Sciatic nerve (tissue), 2 donors: ENCODE results near the gene SRRM4. TPM values are rescaled to one million over a fixed set of nuclear protein-coding genes. Genes with fewer than 3 reads are reported as not detected.
A peak's percentile ranks its signal among the peaks of the same experiment; 100 is the strongest.

Source experiments
- ATAC-seq: fragments of 200-7000 bp; cut with Tn5 transposase; one replicate; pipeline ENCODE4 v1.9.1; 2020; ENCODE audit warnings: mild to moderate bottlenecking, moderate library complexity
- DNase-seq: peaks from one replicate; pipeline ENCODE4 v3.0.0-alpha.2; 2020; ENCODE audit warnings: low spot score
- intact Hi-C: fragments of 100-400 bp; cut with DNase I; formaldehyde crosslinking; loops from one replicate; pipeline ENCODE4 v1.14.2; 2022
- total RNA-seq: library from RNA; stranded (reverse); fragmentation: NEBNext Ultra II Directional; extraction: Animal tissue kit (Norgen Biotek cat#: 25700); gene quantifications from one replicate; pipeline ENCODE4 v1.2.1, GENCODE V29; 2021
- donor health status: DM: no; HTN: no; CAD: no.
- donor health status: DM: no; HTN: no; CAD: no.

SRRM4 gene
- total RNA-seq, 1 donor from 2014 or later = 0.04 TPM

DNA sequence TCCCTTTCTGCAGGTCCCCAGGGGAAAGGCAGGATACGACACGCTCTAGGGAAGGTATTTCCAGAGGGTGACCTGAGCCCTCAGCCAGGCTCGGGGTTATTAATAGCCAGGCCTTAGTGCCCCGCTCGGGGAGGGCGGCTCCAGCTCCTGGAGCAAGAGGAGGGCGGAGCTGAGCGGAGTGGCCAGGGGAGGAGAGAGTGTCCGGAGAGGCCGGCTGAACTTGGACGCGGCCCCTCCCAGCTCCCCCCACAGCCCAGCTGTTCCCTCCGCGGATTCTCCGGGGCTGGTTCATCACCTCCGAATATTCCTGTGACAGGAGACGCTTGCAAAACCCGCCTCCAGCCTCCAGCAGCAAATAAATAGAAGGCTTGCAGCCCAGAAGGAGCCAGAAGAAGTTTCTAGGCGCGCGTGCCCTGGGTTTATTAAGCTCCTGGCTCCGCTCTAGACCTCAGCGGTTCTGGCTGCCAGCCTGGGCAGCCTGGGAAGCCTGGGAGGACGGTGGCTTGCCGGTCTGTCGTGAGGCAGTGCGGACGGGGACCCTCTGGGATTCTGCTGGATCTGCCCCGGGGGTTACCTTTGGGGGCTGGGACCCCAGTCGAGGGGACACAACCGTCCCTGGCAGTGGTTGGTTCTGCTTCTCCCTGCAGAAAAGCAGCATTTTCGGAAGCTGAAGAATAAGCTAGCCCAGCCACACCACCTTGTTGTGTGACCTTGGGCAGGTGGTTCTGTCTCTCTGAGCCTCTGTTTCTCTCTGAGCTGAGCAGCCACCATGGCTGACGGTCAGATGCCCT, 197.4 kb downstream of the SRRM4 start, which contains the start of gene HSPB8:
Gene HSPB8 (plus strand): TSS at position 388 of the 791 bp plus-strand sequence. CDS start 382 bp downstream, at position 770.
- DNase-seq = peak; percentile 83
- intact Hi-C loops = no loop called here
- peak; percentile 90 for ATAC-seq

DNA sequence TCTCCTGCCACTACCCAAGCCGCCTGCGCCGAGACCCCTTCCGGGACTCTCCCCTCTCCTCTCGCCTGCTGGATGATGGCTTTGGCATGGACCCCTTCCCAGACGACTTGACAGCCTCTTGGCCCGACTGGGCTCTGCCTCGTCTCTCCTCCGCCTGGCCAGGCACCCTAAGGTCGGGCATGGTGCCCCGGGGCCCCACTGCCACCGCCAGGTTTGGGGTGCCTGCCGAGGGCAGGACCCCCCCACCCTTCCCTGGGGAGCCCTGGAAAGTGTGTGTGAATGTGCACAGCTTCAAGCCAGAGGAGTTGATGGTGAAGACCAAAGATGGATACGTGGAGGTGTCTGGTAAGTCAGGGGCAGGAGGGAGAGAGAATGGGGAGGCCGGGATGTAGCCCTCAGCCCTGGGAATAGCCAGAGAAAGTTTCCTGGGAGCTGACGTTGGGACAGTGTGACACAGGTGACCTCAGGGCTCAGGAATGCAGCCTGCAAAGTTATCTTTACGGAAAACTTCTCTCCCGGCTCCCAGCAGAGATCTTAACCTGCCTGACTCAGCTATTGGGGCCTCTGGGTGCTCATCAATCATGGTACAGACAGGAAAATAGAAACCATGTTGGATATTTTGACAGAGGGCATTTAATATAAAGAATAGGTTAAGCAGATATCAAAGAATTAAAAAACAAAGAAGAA, 198.1 kb downstream of the SRRM4 start:
- DNase-seq (no peak), ATAC-seq (no peak)
- intact Hi-C loops = no loop called here

DNA sequence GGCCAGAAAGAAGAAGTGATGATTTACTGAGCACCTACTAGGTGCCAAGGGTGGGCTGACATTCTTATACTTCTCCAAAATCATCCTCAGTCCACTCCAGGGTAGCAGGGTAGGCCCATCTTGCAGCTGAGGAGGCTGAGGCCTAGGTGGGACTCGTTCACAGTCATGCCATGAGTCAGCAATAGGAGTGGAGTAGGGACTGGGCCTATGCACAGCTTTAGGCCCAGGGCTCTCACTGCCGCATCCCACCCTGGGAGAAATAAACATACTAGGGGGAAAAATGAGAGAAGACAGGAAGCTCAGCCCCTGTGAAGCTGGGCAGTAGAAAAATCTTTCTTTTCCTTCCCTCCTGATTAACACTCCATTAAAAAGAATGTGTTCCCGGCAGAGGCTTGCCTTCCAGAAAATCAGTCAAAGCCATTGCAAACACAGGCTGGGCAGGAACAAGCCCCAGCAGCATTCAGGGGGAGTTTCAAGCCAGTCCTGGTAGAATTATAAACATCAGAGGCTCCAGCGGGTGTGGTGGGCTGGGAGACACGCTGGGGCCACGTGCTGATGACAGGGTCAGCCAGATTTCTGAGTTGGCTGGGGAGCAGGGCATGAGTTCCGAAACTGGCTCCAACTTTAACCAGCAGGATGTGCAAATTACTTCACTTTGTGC, 199.2 kb downstream of the SRRM4 start:
- ATAC-seq (peak; percentile 54), DNase-seq (peak; percentile 69)
- intact Hi-C loops = no loop called here

DNA sequence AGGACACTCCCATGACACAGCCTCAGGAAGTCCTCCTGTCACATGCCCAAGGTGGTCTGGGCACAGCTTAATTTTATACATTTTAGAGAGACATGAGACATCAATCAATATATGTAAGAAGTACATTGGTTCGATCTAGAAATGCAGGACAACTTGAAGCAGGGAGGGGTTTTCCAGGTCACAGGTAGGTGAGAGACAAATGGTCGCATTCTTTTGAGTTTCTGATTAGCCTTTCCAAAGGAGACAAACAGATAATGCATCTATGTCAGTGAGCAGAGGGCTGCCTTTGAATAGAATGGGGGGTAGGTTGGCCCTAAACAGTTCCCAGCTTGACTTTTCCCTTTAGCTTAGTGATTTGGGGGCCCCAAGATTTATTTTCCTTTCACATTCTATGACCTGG, 199.9 kb downstream of the SRRM4 start:
- ATAC-seq = no peak
- intact Hi-C loops = no loop called here
- DNase-seq = no peak

DNA sequence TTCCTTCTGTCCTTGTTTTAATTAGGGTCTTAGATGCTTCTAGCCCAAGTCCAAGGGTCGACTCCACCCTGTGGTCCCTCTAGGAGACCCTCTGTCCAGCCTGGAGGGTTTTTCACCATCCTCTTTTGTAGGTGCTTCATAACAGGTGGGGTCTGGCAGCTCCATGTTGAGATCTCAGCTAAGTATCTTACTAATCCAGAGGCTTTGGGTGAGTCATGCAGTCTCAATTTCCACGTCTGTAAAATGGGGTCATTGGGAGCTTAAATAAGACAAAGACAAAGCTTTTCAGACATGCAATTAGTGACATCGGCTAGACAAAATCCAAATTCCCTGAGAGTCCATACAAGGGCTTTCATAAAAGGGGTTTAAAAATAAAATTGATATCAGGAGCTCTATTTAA, 200.6 kb downstream of the SRRM4 start:
- intact Hi-C loops = no loop called here
- ATAC-seq (no peak), DNase-seq (no peak)

DNA sequence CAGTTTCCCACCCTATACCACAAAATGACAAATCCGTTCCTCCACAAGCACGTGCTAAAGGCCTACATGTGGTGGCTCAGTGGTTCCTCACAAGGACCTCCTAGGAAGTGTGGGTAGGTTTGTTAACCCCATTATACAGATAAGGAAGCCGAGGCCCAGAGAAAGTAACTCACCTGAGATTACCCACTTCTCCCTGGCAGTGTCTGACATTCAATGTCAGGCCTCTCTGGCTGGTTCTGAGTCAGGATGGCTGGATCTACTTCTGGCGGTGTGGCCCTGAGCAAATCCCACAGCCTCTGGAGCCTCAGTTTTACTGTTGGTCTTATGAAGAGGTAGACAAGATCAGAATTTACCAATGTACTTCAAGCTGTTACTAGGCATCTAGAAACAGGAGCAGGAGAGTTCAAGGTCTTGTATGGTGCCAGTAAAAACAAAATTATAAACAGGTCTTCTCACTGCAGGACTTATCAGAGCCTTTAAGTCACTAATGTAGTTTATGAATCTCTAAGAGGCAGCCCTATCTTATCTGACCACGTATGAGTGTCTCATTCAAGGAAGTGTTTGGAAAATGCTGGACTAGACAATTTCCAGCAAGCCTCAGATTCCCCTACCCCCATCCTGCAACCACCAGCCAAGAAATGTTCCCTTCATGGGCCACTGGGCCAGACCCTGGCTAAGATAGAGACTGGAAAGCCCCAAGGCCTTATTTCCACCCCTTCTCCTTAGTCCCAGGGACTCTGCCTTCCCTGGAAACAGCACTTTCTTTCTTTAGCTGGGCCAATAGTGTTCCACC, 201.6 kb downstream of the SRRM4 start:
- DNase-seq (no peak), ATAC-seq (peak; percentile 18)
- intact Hi-C loops = no loop called here

DNA sequence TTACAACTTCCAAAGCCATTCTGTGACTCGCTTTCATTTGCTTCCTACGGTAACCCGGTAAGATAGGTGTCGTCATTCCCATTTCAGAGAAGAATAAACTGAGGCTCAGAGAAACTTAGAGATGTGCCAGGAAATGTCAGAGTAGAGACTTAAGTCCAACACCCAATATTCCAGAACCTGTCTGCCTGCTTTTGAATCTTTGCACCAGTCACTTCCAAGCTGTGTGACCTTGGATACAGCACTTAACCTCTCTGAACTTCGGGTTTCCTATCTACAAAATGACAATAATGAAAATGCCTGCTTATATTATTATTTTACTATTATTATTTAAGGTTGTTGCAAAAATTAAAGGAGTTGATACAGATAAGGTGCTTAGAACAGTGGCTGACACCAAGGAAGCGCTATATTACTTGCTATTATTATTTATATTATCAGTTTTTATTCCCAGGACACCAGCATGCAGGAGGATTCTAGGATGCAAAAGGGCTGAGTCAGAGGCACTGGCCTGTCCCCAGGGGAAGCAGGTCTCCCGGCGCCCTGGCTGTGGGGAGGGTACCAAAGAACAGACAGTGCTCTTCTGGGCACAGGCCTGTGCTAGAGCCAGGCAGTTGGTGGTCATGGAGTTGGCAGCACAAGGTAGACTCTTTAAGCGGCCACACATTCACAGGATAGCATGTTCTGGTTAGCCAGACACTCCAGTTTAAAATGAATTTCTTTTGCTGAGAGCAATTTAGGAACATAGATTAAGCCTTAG, 202.8 kb downstream of the SRRM4 start:
- ATAC-seq = no peak
- intact Hi-C loops = no loop called here
- no peak for DNase-seq

DNA sequence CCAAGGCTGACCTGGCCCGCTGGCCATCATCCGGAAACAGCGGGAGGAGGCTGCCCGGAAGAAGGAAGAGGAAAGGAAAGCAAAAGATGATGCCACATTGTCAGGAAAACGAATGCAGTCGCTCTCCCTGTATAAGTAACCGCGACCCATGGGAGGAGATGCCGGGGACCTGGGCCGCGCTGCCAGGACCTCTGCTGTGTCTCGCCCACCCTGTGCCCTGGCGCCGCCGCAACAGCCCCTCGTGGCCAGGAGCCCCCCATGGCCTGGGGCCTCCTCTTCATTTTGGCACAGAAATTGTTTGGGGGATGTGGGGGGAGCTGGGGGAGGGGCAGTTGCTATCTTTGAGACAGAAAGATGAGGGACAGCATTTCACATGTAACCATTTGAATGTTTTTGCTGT, 213.9 kb downstream of the SRRM4 start:
- DNase-seq = no peak
- intact Hi-C loops = no loop called here
- no peak for ATAC-seq

DNA sequence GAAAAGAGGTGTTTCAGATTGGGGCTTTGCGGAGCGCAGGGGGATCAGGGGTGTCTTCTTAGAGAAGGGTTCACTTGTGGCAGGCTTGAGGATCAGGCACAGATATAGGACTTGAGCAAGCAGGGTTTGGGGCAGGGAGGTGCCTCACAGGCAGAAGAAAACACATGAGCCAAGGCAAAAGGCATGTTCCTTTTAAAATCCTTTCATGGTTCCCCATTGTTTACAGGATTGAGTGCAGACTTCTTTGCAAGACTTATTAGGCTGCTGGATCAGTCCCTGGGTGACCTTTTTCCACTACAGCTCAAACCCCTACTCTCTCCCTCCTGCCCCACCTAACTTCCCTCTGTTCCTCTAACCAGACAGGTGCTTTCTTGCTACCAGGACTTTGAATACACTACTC, 217.1 kb downstream of the SRRM4 start:
- intact Hi-C loops = no loop called here
- DNase-seq = no peak
- ATAC-seq = no peak

DNA sequence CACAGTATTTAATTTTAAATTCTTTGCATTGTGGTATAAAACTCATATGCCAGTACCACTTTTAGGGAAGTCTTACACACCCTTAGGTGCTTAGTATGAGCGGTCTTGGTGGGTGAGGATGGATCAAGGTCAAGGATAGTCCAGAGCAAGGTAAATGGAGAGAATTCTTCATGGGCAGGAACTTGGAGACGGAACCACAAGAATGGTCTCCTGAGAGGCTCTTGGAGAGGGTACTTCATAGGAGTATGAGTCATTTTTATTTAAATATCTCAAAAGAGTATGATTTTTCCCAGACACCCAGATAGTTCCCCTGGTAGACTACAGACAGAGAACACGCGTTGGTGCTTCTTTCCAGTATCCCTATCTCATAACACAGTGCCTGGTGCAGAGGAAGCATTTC, 219.3 kb downstream of the SRRM4 start:
- intact Hi-C loops = no loop called here
- DNase-seq (no peak), ATAC-seq (no peak)

DNA sequence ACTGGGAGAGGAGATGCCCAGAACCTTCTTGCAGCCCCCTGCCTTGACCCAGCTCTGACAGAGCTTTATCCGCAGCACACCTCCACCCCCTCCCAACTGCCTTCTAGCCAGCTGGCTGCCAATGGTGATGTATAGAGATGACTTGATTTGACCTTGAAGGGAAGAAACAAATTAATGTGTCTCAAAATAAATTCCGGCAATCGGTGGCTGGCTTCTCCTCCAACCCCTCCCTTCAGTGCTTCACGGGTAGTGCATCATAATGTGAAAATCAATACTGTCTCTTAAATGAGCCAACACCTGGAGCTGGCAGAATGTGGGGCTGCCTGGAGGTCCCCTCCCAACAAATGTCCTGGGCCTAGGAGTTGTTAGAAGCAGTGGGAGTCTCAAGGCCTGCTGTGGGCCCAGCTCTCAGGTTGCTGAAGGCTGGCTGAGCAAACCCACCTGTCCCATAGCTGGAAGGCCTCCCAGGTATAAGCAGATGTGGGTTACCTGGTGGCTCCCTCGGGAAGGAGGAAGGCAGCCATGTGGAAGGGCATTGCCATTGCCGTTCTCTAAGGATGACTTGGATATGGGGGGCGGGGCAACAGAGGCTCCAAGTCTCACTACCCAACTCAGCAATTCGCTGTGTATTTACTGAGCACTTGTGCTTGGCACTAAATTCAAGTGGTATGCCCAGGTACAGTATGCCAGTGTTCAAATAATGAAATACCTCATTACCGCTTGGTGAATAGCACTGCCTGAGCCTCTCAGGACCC, 220.6 kb downstream of the SRRM4 start:
- DNase-seq (no peak), ATAC-seq (no peak)
- intact Hi-C loops = no loop called here

DNA sequence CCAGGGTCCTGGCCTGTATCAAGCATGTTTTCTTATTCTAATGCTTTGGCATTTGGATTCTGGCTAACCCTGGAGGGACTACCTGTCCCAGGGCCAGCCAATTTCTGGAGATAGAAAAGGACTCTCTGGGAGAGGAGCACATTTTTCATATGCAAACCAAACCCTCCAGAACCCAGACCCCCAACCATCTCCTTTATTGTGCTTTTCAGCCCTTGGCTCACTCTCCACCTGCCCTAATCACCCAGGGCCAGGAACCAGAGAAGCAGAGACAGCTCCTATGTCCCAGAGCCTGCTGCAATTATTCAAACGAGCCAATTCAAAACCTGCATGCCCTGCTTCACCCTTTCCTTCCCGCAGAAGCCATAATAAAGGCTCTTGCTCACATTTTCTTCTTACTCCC, 221.2 kb downstream of the SRRM4 start:
- ATAC-seq (no peak), DNase-seq (no peak)
- intact Hi-C loops = no loop called here

DNA sequence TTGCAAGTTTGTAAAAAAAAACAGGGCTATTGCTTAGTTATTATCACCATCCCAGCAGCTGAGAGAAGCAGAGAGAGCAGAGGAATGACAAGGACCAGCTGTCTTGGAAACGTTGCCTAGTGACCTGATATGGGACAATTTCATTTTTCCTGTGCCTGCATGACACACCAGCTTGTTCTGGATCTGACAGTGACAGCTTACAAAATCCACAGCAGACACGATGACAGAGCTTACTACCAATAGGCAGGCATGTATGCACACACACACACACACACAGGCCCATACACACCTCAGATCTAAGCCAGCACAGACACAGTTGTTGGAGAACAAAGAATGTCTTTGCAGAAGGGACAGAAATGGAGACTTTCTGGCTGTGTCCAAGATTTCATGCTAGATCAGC, 222.8 kb downstream of the SRRM4 start:
- intact Hi-C loops = no loop called here
- no peak for DNase-seq
- ATAC-seq = no peak

DNA sequence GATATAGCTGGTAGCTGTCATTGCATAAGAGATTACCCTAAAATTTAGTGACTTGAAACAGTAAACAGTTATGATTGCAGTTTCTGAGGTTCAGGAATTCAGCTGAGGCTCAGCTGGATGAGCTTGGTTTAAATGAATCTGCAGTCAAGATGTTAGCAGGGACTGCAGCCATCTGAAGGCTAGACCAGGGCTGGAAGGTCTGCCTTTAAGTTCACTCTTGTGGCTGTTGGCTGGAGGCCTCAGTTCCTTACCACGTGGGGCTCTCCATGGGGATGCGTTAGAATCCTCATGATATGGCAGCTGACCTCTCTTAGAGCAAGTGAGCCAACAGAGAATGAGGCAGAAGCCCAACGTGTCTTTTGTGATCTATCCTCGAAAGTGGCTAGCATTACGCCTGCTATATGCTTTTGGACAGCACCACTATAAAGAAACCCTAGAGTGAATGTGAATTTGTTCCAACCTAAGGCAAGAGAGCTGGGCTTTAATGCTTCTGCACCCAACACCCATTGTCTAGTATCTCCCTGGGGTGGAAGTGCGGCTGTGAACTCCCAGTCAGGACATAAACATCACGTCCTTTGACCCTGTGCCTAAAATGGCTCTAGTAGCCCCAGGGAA, 223.4 kb downstream of the SRRM4 start:
- ATAC-seq (no peak), DNase-seq (no peak)
- intact Hi-C loops = no loop called here

DNA sequence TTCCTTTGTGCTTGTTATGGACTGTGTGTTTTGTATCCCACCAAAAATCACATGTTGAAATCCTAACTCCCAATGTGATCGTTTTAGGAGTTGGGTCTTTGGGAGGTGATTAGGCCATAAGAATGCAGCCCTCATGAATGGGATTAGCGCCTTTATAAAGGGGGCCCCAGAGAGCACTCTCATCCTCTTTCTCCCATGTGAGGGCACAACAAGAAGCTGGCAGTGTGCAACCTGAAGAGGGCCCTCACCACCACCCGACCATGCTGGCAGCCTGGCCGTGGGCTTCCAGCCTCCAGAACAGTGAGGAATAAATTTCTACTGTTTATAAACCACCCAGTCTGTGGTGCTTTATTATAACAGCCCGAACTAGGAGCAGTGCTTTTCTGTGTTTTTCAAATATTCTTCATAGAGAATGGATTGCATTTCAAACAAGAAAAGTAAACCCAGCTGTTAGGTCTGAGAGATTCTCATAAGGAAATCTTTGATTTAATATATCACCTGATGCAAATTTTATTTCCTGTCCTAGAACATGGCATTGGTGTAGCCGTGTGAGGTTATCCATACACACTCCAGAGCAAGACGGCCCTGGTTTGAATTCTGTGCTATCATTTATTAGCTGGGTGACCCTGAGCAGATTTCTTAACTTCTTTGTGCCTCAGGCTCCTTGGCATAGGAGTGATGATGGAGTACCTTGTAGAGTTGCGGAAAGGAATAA, 225.2 kb downstream of the SRRM4 start:
- intact Hi-C loops = no loop called here
- no peak for DNase-seq
- ATAC-seq = no peak

DNA sequence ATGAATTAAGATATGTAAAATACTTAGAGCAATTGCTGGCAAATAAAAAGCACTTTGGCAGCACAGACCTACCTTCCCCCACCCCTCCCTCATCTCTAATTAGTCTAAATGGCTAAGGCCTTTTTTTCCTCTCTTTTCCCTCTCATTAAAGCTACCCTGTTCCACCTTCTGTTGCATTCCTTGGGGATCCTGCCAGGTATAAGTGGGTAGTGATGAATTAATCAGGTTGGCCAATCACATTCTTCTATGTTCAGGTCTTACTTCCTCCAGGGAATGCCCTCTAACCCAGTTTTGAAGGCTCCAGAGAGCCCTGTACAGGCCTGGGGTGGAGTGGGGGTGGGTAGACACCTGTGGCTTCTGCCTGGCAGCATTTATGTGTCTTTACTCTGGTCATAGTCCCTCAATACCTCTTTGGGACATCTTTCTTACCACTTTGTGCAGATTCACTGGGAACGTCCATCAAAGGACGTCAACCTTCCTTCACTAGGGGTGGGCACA, 225.8 kb downstream of the SRRM4 start:
- DNase-seq = no peak
- ATAC-seq = no peak
- intact Hi-C loops = no loop called here

DNA sequence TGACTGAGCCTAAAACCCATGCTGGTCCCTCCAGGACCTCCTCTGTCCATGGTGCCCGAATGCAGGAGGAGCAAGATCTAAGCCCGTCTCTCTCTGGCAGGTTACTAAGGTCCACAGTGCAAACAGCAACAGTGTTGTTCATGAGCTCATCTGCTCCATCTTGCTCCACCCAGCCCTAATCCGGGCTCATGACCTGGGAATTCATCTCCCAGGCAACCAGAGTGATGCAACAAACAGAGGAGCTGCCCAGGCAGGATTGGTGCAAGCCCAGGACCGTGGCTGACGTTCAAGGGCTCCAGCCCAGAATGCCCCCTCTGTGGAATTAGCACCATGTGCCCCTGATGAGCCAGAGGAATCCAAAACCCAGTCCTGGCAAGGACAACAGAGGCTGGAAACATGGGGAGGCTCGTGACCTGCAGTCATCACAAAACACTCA, 227.3 kb downstream of the SRRM4 start:
- peak; percentile 68 for DNase-seq
- intact Hi-C loops = no loop called here
- peak; percentile 97 for ATAC-seq
